Activated B cell treated with CpG ODN at 0.5 μM for 24 hours (primary cell): ENCODE measurements around the gene FAM131B. TPM values are rescaled to one million over a fixed set of nuclear protein-coding genes. Genes with fewer than 3 reads are reported as not detected.
A peak's percentile ranks its signal among the peaks of the same experiment; 100 is the strongest.

Experiments
- ATAC-seq: fragments of 200-7000 bp; cut with Tn5 transposase; one replicate; pipeline ENCODE4 v1.10.0; 2021; ENCODE audit warnings: low read depth, mild to moderate bottlenecking, moderate library complexity
- CTCF ChIA-PET: fragments of 350-600 bp; sonication (Branson Sonifier 250); formaldehyde crosslinking; loops from one replicate; lab custom pipeline; 2021; ENCODE audit warnings: antibody characterized with exemption; lab: Charles Lee
- POLR2A ChIA-PET: fragments of 350-600 bp; sonication (Branson Sonifier 250); formaldehyde crosslinking; loops from one replicate; lab custom pipeline; 2021; ENCODE audit warnings: antibody characterized with exemption; lab: Charles Lee
- DNase-seq: peaks from one replicate; pipeline ENCODE4 v3.0.0; 2022
- H3K27ac Mint-ChIP-seq: one replicate; pipeline ENCODE4 v1.8.0; 2020; ENCODE audit warnings: mixed read lengths
- H3K27me3 Mint-ChIP-seq: one replicate; pipeline ENCODE4 v1.8.0; 2021; ENCODE audit warnings: mixed read lengths
- H3K36me3 Mint-ChIP-seq: one replicate; pipeline ENCODE4 v1.8.0; 2021; ENCODE audit warnings: low read depth, mixed read lengths
- H3K4me1 Mint-ChIP-seq: one replicate; pipeline ENCODE4 v1.8.0; 2021; ENCODE audit warnings: mixed read lengths
- H3K4me3 Mint-ChIP-seq: one replicate; pipeline ENCODE4 v1.8.0; 2020; ENCODE audit warnings: mild to moderate bottlenecking, mixed read lengths
- H3K9me3 Mint-ChIP-seq: one replicate; pipeline ENCODE4 v1.8.0; 2020; ENCODE audit warnings: mixed read lengths
- CTCF ChIP-seq: fragments of 200-600 bp; IDR thresholded peaks from one replicate; pipeline ENCODE4 v1.8.0; 2022; ENCODE audit warnings: antibody characterized with exemption, mild to moderate bottlenecking
- intact Hi-C: fragments of 100-400 bp; cut with micrococcal nuclease; formaldehyde crosslinking; loops from one replicate; pipeline ENCODE4 v1.15.1; 2024
- total RNA-seq: library from RNA; stranded (reverse); gene quantifications from 2 replicates; pipeline ENCODE4 v1.2.3, GENCODE V29; 2022

Gene FAM131B
- total RNA-seq, 1 donor from 2014 or later, result not detected

GRCh38 chr7:143351060-143351459 lies 11.5 kb downstream of the FAM131B start:
- Mint-ChIP-seq H3K9me3 (no peaks in the 10 kb centered on the region), H3K27me3 (peaks cover 38% of the 10 kb centered on the region), H3K4me1 (no peaks in the 10 kb centered on the region), H3K4me3 (no peak overlapping the region), H3K27ac (no peak overlapping the region), H3K36me3 (no peaks in the 10 kb centered on the region)
- intact Hi-C loops, result no loop called here
- ChIA-PET CTCF (no interaction called here), POLR2A (no interaction called here)
- no peak for ATAC-seq
- TF ChIP-seq CTCF, result no peak
- no peak for DNase-seq

GRCh38 chr7:143347950-143348349 lies 14.6 kb downstream of the FAM131B start:
- H3K9me3 Mint-ChIP-seq, result no peaks in the 10 kb centered on the region
- no peak for ATAC-seq
- H3K27ac Mint-ChIP-seq, result no peak overlapping the region
- no peak for DNase-seq
- ChIA-PET POLR2A (no interaction called here), CTCF (interaction anchor here (1.8 kb wide), 1 partner anchor 107 kb away, joined by 5 read pairs; no protein-coding TSS in a partner anchor)
- H3K36me3 Mint-ChIP-seq, result no peaks in the 10 kb centered on the region
- H3K27me3 Mint-ChIP-seq, result peaks cover 33% of the 10 kb centered on the region
- TF ChIP-seq CTCF, result no peak
- H3K4me3 Mint-ChIP-seq, result no peak overlapping the region
- H3K4me1 Mint-ChIP-seq, result peaks cover 6% of the 10 kb centered on the region
- intact Hi-C loops, result loop anchor here (5.0 kb wide), 2 partner anchors 34 to 41 kb away; partner anchors contain the start of gene ZYX

- Mint-ChIP-seq H3K4me3 (no peak overlapping the region), H3K36me3 (no peaks in the 10 kb centered on the region), H3K27ac (no peak overlapping the region), H3K9me3 (no peaks in the 10 kb centered on the region), H3K4me1 (peaks cover 6% of the 10 kb centered on the region), H3K27me3 (peaks cover 27% of the 10 kb centered on the region)
- POLR2A ChIA-PET, result interaction anchor here (0.6 kb wide), 1 partner anchor 1668 kb away, joined by 4 read pairs; no protein-coding TSS in a partner anchor
- no peak for ATAC-seq
- TF ChIP-seq CTCF, result no peak
- DNase-seq, result no peak
- intact Hi-C loops, result loop anchor here (5.0 kb wide), 2 partner anchors 36 to 39 kb away; partner anchors contain the start of gene ZYX
- CTCF ChIA-PET, result interaction anchor here (1.0 to 1.3 kb wide), 2 partner anchors 72 to 105 kb away, joined by 3 to 5 read pairs; no protein-coding TSS in a partner anchor
These were observed 16.5 kb downstream of the FAM131B start for GRCh38 chr7:143346018-143346417.

DNA sequence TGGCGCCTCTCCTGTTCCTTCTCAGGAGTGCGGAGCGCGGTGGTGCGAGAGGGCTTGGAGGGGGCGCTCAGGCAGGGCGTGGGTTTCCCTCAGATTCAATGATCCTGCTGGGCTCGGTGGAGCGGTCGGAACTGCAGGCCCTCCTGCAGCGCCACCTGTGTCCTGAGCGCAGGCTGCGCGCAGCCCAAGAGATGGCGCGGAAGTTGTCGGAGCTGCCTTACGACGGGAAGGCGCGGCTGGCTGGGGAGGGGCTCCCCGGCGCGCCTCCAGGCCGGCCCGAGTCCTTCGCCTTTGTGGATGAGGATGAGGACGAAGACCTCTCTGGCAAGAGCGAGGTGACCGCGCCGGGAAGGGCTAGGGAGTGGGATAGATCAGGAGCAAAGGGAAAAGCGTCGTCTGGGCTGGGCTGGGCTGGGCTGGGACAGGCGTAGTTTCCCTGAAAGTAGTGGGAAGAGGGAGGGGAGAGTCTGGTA lies 17.0 kb downstream of the FAM131B start:
- ATAC-seq (peak; percentile 91), DNase-seq (no peak)
- intact Hi-C loops, result loop anchor here (1.0 to 5.0 kb wide), 3 partner anchors 37 to 57 kb away; partner anchors contain the start of genes CASP2 and ZYX
- H3K9me3 Mint-ChIP-seq, result no peaks in the 10 kb centered on the region
- H3K4me1 Mint-ChIP-seq, result peaks cover 6% of the 10 kb centered on the region
- no peak for TF ChIP-seq CTCF
- H3K27me3 Mint-ChIP-seq, result peaks cover 27% of the 10 kb centered on the region
- ChIA-PET POLR2A (no interaction called here), CTCF (interaction anchor here (1.0 to 1.3 kb wide), 2 partner anchors 72 to 105 kb away, joined by 3 to 5 read pairs; no protein-coding TSS in a partner anchor)
- peak overlapping the region; percentile 64 for H3K4me3 Mint-ChIP-seq
- H3K36me3 Mint-ChIP-seq, result no peaks in the 10 kb centered on the region
- H3K27ac Mint-ChIP-seq, result no peak overlapping the region

DNA sequence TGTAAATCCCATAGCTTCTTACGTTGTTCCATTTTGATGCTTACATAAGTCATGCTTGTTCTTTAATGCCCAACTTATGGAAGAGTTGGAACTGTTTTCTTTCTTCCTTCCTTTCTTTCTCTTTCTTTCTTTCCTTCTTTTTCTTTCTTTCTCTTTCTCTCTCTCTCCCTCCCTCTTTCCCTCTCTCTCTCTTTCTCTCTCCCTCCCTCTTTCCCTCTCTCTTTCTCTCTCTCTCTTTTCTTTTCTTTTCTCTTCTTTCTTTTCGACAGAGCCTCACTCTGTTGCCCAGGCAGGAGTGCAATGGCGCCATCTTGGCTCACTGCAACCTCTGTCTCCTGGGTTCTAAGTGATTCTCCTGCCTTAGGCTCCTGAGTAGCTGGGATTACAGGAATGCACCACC lies 18.9 kb downstream of the FAM131B start:
- no peak for TF ChIP-seq CTCF
- H3K9me3 Mint-ChIP-seq, result no peaks in the 10 kb centered on the region
- peaks cover 6% of the 10 kb centered on the region for H3K4me1 Mint-ChIP-seq
- no peak for ATAC-seq
- CTCF ChIA-PET, result interaction anchor here (1.3 kb wide), 1 partner anchor 44 kb away, joined by 4 read pairs; no protein-coding TSS in a partner anchor
- H3K4me3 Mint-ChIP-seq, result no peak overlapping the region
- H3K27ac Mint-ChIP-seq, result no peak overlapping the region
- no peaks in the 10 kb centered on the region for H3K36me3 Mint-ChIP-seq
- peaks cover 23% of the 10 kb centered on the region for H3K27me3 Mint-ChIP-seq
- intact Hi-C loops, result no loop called here
- POLR2A ChIA-PET, result interaction anchor here (0.6 kb wide), 1 partner anchor 1492 kb away, joined by 5 read pairs; the partner anchor contains the start of gene TPK1
- no peak for DNase-seq
